Psoas muscle (tissue), 8 donors: ENCODE measurements around the gene C3AR1. TPM values are rescaled to one million over a fixed set of nuclear protein-coding genes. Genes with fewer than 3 reads are reported as not detected.
A peak's percentile ranks its signal among the peaks of the same experiment; 100 is the strongest.

Experiments used
- ATAC-seq, 4 donors: fragments of 200-7000 bp; cut with Tn5 transposase; one replicate each; pipeline ENCODE4 v1.9.1; 2020; ENCODE audit warnings: moderate library complexity in 3 of 4, mild to moderate bottlenecking in 2 of 4
- DNase-seq, 2 donors: peaks; one replicate each; pipeline ENCODE4 v3.0.0-alpha.2; 2020
- H3K27ac ChIP-seq: fragments of 200-600 bp; one replicate; pipeline ENCODE4 v1.8.0; 2022
- H3K27me3 ChIP-seq, 3 donors: fragments of 200-600 bp in 1 of 3; one replicate each; pipeline versions ENCODE4 v1.6.1 to v1.8.0; 2013 to 2022; ENCODE audit warnings: low read length in 2 of 3, mild to moderate bottlenecking in 2 of 3, moderate library complexity in 1 of 3; ENCODE audit not compliant: insufficient read depth in 3 of 3
- H3K36me3 ChIP-seq, 2 donors: fragments of 200-600 bp in 1 of 2; one replicate each; pipeline versions ENCODE4 v1.6.1 to v1.8.0; 2013 to 2022; ENCODE audit warnings: low read depth in 1 of 2, mild to moderate bottlenecking in 1 of 2, moderate library complexity in 1 of 2; ENCODE audit not compliant: insufficient read depth in 1 of 2
- H3K4me1 ChIP-seq: fragments of 200-600 bp; one replicate; pipeline ENCODE4 v1.8.0; 2022
- H3K4me3 ChIP-seq: fragments of 200-600 bp; one replicate; pipeline ENCODE4 v1.8.0; 2022; ENCODE audit warnings: mild to moderate bottlenecking
- H3K9me3 ChIP-seq: fragments of 200-600 bp; one replicate; pipeline ENCODE4 v1.8.0; 2022
- WGBS, 3 donors: extraction: QIAGEN DNeasy Blood & Tissue Kit; methylation state at CpG; one replicate each; pipeline versions ENCODE4 v1.1.6 to v1.1.7; 2013; 5-methylcytosine and 5-hydroxymethylcytosine counted together
- intact Hi-C, 2 donors: fragments of 100-400 bp; cut with DNase I; formaldehyde crosslinking; loops; one replicate each; pipeline versions ENCODE4 v1.11.0 to v1.14.2; 2022
- polyA plus RNA-seq, 3 donors: library from polyadenylated mRNA; stranded (reverse); fragments of 200-250 nt; gene quantifications; one replicate each; pipeline ENCODE4 v1.2.3, GENCODE V29; 2013
- total RNA-seq, 4 donors: library from RNA; stranded (reverse); fragmentation: NEBNext Ultra II Directional in 2 of 4; extraction: Animal tissue kit (Norgen Biotek cat#: 25700) in 2 of 4; gene quantifications; one replicate each; pipeline versions ENCODE4 v1.2.1 to v1.2.4, GENCODE V29; 2021 to 2023
- TF ChIP-seq, protein P1 (sequence below): fragments of 200-600 bp; IDR thresholded peaks from one replicate; pipeline ENCODE4 v1.8.0; 2022; ENCODE audit warnings: antibody characterized with exemption
- donor health status: healthy with polysubstance abuse.
- donor health status: DM: no; HTN: no; CAD: no; lungs with moderate emphysema.
- donor health status: Bipolar disorder and iron deficiency.
- donor health status: healthy.
- donor health status: DM: yes; HTN: yes; CAD: no.
- donor health status: DM: no; HTN: no; CAD: no.
- donor health status: DM: no; HTN: no; CAD: no.
- donor health status: DM: yes; HTN: yes; CAD: no.

C3AR1 gene
- total and polyA plus RNA-seq, 7 donors: 0.82 to 4.9 (median 2.9) TPM

DNA sequence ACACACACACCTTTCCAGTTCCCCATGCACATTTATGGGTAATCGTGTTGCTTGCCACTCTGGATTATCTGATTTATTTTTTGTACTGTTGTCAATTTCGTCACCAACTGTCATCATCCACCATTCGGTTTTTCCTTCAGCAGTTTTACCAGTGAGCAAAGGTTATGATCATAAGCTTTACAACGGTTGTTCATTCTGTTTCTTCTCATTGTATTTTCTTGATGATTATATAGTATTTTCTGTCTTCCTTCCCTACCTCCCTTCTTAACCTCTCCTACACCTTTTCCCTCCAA, 16.6 kb upstream of the C3AR1 start:
- H3K4me3 ChIP-seq: peak overlapping the region; percentile 98
- DNase-seq: no peak
- H3K27ac ChIP-seq: peak overlapping the region; percentile 97
- TF ChIP-seq, protein P1, sequence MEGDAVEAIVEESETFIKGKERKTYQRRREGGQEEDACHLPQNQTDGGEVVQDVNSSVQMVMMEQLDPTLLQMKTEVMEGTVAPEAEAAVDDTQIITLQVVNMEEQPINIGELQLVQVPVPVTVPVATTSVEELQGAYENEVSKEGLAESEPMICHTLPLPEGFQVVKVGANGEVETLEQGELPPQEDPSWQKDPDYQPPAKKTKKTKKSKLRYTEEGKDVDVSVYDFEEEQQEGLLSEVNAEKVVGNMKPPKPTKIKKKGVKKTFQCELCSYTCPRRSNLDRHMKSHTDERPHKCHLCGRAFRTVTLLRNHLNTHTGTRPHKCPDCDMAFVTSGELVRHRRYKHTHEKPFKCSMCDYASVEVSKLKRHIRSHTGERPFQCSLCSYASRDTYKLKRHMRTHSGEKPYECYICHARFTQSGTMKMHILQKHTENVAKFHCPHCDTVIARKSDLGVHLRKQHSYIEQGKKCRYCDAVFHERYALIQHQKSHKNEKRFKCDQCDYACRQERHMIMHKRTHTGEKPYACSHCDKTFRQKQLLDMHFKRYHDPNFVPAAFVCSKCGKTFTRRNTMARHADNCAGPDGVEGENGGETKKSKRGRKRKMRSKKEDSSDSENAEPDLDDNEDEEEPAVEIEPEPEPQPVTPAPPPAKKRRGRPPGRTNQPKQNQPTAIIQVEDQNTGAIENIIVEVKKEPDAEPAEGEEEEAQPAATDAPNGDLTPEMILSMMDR: no peak
- peaks cover 0 to 6% of the 10 kb centered on the region in 2 donors for H3K36me3 ChIP-seq
- no peak for ATAC-seq
- no peaks in the 10 kb centered on the region for H3K27me3 ChIP-seq
- no peaks in the 10 kb centered on the region for H3K9me3 ChIP-seq
- intact Hi-C loops: loop anchor here (5.0 kb wide), 2 partner anchors 40 to 45 kb away; no protein-coding TSS in a partner anchor
- peaks cover 28% of the 10 kb centered on the region for H3K4me1 ChIP-seq
- WGBS, 3 donors: 3 to 4% (median 3%) methylated on average over 4 of the region's 4 CpGs

DNA sequence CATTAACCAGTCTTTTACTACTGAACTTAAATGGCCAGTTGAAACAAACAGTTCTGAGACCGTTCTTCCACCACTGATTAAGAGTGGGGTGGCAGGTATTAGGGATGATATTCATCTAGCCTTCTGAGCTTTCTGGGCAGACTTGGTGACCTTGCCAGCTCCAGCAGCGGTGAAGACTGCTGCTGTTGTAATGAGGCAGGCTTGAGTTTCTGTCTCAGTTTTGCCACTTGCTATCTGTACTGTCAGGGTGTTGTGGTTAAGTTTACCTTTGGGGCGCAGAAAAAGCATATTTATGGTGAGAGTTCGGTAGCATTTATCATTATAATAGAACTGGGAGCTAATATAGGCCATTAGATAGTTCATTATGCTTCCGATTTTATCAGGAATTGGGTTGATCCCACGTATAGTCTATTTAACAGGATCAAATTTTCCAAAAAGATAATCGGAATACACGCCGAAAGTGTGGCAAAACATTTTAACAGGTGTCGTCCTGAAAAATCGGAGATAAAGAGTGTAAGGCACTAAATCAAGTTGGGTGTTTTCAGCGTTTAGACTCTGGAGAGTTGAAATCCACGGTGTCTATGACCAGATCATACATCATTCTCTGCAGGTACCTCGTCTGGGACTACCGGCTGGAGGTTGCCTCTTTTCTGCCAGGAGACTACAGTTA, 15.2 kb upstream of the C3AR1 start:
- Histone ChIP-seq H3K36me3 (peaks cover 0 to 5% of the 10 kb centered on the region in 2 donors), H3K4me3 (peak overlapping the region; percentile 98), H3K27me3 (no peaks in the 10 kb centered on the region), H3K9me3 (no peaks in the 10 kb centered on the region), H3K27ac (peak overlapping the region; percentile 97), H3K4me1 (peaks cover 28% of the 10 kb centered on the region)
- WGBS, 3 donors: 1 to 3% (median 2%) methylated on average over 15 of the region's 15 CpGs
- intact Hi-C loops: loop anchor here (5.0 kb wide), 2 partner anchors 39 to 44 kb away; no protein-coding TSS in a partner anchor
- TF ChIP-seq, protein P1: no peak
- DNase-seq: peak in 1 of 2 donors; percentile 59
- peak; percentile 57 to 74 (median 60) for ATAC-seq

DNA sequence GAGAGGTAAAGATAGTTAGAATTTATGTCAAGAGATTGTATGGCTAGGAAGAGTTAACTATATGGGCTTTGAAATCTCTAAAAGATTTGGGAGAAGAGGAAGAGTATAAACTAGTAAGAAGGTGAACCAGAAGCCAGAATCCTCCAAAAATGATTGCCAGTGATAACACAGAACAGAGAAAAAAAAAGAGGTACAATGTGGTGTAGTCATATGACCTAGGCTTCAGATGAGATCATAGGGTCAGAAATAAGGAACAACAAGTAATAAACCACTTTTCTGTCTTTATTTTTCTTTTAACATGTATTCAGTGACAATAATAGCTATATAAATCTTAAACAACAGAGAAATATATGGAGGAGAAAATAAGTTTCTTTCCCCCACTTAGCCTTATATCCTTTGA, 14.0 kb upstream of the C3AR1 start:
- Histone ChIP-seq H3K4me3 (no peak overlapping the region), H3K27me3 (no peaks in the 10 kb centered on the region), H3K36me3 (no peaks in the 10 kb centered on the region), H3K27ac (no peak overlapping the region), H3K9me3 (no peaks in the 10 kb centered on the region), H3K4me1 (peaks cover 28% of the 10 kb centered on the region)
- DNase-seq (no peak), ATAC-seq (no peak)
- TF ChIP-seq, protein P1: no peak
- intact Hi-C loops: loop anchor here (5.0 kb wide), 2 partner anchors 38 to 43 kb away; no protein-coding TSS in a partner anchor

GRCh38 chr12:8078916-8079315, 12.8 kb upstream of the C3AR1 start:
- H3K4me1 ChIP-seq: peaks cover 22% of the 10 kb centered on the region
- no peaks in the 10 kb centered on the region for H3K27me3 ChIP-seq
- no peak overlapping the region for H3K27ac ChIP-seq
- TF ChIP-seq, protein P1: no peak
- no peak for DNase-seq
- ATAC-seq: no peak
- H3K4me3 ChIP-seq: no peak overlapping the region
- H3K9me3 ChIP-seq: no peaks in the 10 kb centered on the region
- no peaks in the 10 kb centered on the region for H3K36me3 ChIP-seq
- intact Hi-C loops: no loop called here
- 70 to 85% (median 81%) methylated on average over 2 of the region's 2 CpGs for WGBS, 3 donors

GRCh38 chr12:8078398-8078797, 12.2 kb upstream of the C3AR1 start:
- Histone ChIP-seq H3K4me3 (no peak overlapping the region), H3K36me3 (no peaks in the 10 kb centered on the region), H3K27me3 (no peaks in the 10 kb centered on the region), H3K4me1 (peaks cover 17% of the 10 kb centered on the region), H3K9me3 (no peaks in the 10 kb centered on the region), H3K27ac (no peak overlapping the region)
- ATAC-seq (no peak), DNase-seq (no peak)
- intact Hi-C loops: no loop called here
- 35 to 38% (median 37%) methylated on average over 4 of the region's 4 CpGs for WGBS, 3 donors
- TF ChIP-seq, protein P1: peak; percentile 33
